Keratinocyte (primary cell): ENCODE measurements around the gene HDAC9. TPM values are rescaled to one million over a fixed set of nuclear protein-coding genes. Genes with fewer than 3 reads are reported as not detected.

Source experiments
- DNase-seq: peaks from one replicate; pipeline ENCODE4 v3.0.0-alpha.2; 2011; ENCODE audit warnings: low read depth, missing footprints, low spot score
- FAIRE-seq: peaks from 2 replicates; lab custom pipeline; 2011; peaks lifted over from hg19 to GRCh38; lab: Jason Lieb, UNC
- H2AFZ ChIP-seq: 2 replicates; pipeline ENCODE4 v1.6.0; 2012; ENCODE audit warnings: low read length, control low read depth, inconsistent platforms; ENCODE audit not compliant: control insufficient read depth
- H3K27ac ChIP-seq: 2 replicates; pipeline ENCODE4 v1.5.1; 2011; ENCODE audit warnings: low read length; ENCODE audit not compliant: control insufficient read depth, insufficient read depth
- H3K27me3 ChIP-seq: 3 replicates; pipeline ENCODE4 v1.6.0; 2011; ENCODE audit warnings: low read length; ENCODE audit not compliant: control insufficient read depth, insufficient read depth; ENCODE audit errors: extremely low read depth
- H3K36me3 ChIP-seq, 2 experiments: 2 replicates in 1 of 2; 3 replicates in 1 of 2; pipeline ENCODE4 v1.5.1; 2011; ENCODE audit warnings: low read length in 2 of 2, mild to moderate bottlenecking in 1 of 2; ENCODE audit not compliant: control insufficient read depth in 2 of 2, insufficient read depth in 2 of 2; ENCODE audit errors: extremely low read depth in 1 of 2
- H3K4me1 ChIP-seq: 3 replicates; pipeline ENCODE4 v1.5.1; 2011; ENCODE audit warnings: low read length; ENCODE audit not compliant: control insufficient read depth, insufficient read depth; ENCODE audit errors: extremely low read depth
- H3K4me2 ChIP-seq: 3 replicates; pipeline ENCODE4 v1.6.0; 2011; ENCODE audit warnings: low read depth, low read length; ENCODE audit not compliant: control insufficient read depth, insufficient read depth; ENCODE audit errors: extremely low read depth
- H3K4me3 ChIP-seq, 3 experiments: fragments of 200-600 bp in 1 of 3; sonication (generic) in 1 of 3; 2 replicates in 2 of 3; 3 replicates in 1 of 3; pipeline ENCODE4 v1.5.1; 2011 to 2016; ENCODE audit warnings: low read length in 3 of 3, mild to moderate bottlenecking in 3 of 3, control low read depth in 2 of 3, inconsistent platforms in 1 of 3, low read depth in 1 of 3, mixed read lengths in 1 of 3, mixed run types in 1 of 3, moderate library complexity in 1 of 3; ENCODE audit not compliant: control insufficient read depth in 2 of 3, insufficient read depth in 2 of 3; ENCODE audit errors: extremely low read depth in 1 of 3
- H3K79me2 ChIP-seq: 2 replicates; pipeline ENCODE4 v1.6.0; 2012; ENCODE audit warnings: low read length; ENCODE audit not compliant: control insufficient read depth, insufficient read depth
- H3K9ac ChIP-seq: 3 replicates; pipeline ENCODE4 v1.6.0; 2011; ENCODE audit warnings: low read length; ENCODE audit not compliant: control insufficient read depth, insufficient read depth; ENCODE audit errors: extremely low read depth
- H3K9me1 ChIP-seq: 3 replicates; pipeline ENCODE4 v1.6.0; 2011; ENCODE audit warnings: low read length; ENCODE audit not compliant: control insufficient read depth, insufficient read depth; ENCODE audit errors: extremely low read depth
- H3K9me3 ChIP-seq: 2 replicates; pipeline ENCODE4 v1.5.1; 2012; ENCODE audit warnings: low read depth, low read length; ENCODE audit not compliant: control insufficient read depth
- H4K20me1 ChIP-seq: 3 replicates; pipeline ENCODE4 v1.6.0; 2011; ENCODE audit warnings: low read length; ENCODE audit not compliant: control insufficient read depth, insufficient read depth; ENCODE audit errors: extremely low read depth
- EZH2 ChIP-seq: IDR thresholded peaks from one replicate; pipeline ENCODE4 v1.6.1; 2012; ENCODE audit warnings: inconsistent platforms, mild to moderate bottlenecking, low read length, moderate library complexity
- dilution Hi-C: fragments of 300-500 bp; cut with MboI; formaldehyde crosslinking; loops from one replicate; pipeline ENCODE4 v1.7.0; 2020; ENCODE audit warnings: low sequenced_read_pairs; ENCODE audit not compliant: extremely low pct_ligation_motif_present
- polyA plus RNA-seq, 5 experiments: library from polyadenylated mRNA; depleted of rRNA in 3 of 5; stranded (reverse) in 3 of 5; stranded (forward) in 1 of 5; unstranded in 1 of 5; fragments of >200 nt; gene quantifications; 1 replicate in 1 of 5; 2 replicates in 3 of 5; 3 replicates in 1 of 5; pipeline versions ENCODE4 v1.2.1 to v1.2.3, GENCODE V29; 2011 to 2012; ENCODE audit warnings: missing spikeins in 2 of 5, low read depth in 1 of 5, low replicate concordance in 1 of 5
- TF ChIP-seq, protein P1 (sequence below), 3 experiments: IDR thresholded peaks in 1 of 3; conservative IDR thresholded peaks in 1 of 3; optimal IDR thresholded peaks in 1 of 3; 2 replicates in 2 of 3; 3 replicates in 1 of 3; pipeline versions ENCODE3 to v1.5.1; 2011; ENCODE audit warnings: low read length in 3 of 3, mild to moderate bottlenecking in 3 of 3, moderate library complexity in 2 of 3, control low read depth in 1 of 3, inconsistent platforms in 1 of 3; ENCODE audit not compliant: insufficient read depth in 2 of 3; ENCODE audit errors: extremely low read depth in 1 of 3

Gene HDAC9
- polyA plus RNA-seq, 1 donor (not counting 4 experiments of a cell fraction or from before 2014, with no cell fraction given) = 24.6 TPM

GRCh38 chr7:18913106-18913505 lies 417.6 kb downstream of the HDAC9 start:
- Histone ChIP-seq H3K27me3 (no peaks in the 10 kb centered on the region), H3K9me1 (no peaks in the 10 kb centered on the region), H2AFZ (no peak overlapping the region), H3K36me3 (no peaks in the 10 kb centered on the region), H3K4me2 (no peak overlapping the region), H3K9me3 (no peaks in the 10 kb centered on the region), H3K79me2 (no peaks in the 10 kb centered on the region), H3K4me3 (no peak overlapping the region), H3K4me1 (no peaks in the 10 kb centered on the region), H3K27ac (no peak overlapping the region), H3K9ac (no peak overlapping the region), H4K20me1 (no peaks in the 10 kb centered on the region)
- no peak for TF ChIP-seq EZH2
- TF ChIP-seq, protein P1, sequence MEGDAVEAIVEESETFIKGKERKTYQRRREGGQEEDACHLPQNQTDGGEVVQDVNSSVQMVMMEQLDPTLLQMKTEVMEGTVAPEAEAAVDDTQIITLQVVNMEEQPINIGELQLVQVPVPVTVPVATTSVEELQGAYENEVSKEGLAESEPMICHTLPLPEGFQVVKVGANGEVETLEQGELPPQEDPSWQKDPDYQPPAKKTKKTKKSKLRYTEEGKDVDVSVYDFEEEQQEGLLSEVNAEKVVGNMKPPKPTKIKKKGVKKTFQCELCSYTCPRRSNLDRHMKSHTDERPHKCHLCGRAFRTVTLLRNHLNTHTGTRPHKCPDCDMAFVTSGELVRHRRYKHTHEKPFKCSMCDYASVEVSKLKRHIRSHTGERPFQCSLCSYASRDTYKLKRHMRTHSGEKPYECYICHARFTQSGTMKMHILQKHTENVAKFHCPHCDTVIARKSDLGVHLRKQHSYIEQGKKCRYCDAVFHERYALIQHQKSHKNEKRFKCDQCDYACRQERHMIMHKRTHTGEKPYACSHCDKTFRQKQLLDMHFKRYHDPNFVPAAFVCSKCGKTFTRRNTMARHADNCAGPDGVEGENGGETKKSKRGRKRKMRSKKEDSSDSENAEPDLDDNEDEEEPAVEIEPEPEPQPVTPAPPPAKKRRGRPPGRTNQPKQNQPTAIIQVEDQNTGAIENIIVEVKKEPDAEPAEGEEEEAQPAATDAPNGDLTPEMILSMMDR (optimal IDR thresholded peaks at IDR 0.05 in 1 of 3, IDR thresholded peaks at IDR 0.05 in 1 of 3, conservative IDR thresholded peaks at IDR 0.05 in 1 of 3; ENCODE audit: extremely low read depth in 1 of 3, insufficient read depth in 2 of 3, low read length in 3 of 3) = no peak
- no peak for FAIRE-seq
- dilution Hi-C loops = no loop called here
- DNase-seq = no peak

DNA sequence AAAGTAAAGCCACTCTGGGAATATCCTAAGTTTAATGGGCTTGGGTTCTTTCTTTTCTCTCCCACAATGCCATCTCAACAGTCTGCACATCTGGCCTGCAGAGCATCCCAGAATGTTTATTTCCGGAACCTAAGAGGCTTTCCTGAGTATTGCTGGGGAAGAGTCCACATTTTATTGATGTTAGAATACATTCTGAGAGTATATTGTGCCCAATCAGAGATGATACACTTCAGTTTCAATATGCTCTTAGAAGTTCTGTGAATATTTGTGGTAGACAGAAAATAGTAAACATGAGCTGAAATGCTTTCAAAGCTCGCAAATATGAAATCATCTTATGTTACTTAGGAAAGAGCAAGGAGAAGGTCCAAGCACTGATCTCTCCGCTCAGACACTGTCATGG lies 421.3 kb downstream of the HDAC9 start:
- Histone ChIP-seq H3K27me3 (no peaks in the 10 kb centered on the region), H3K9ac (no peak overlapping the region), H3K9me3 (no peaks in the 10 kb centered on the region), H3K9me1 (no peaks in the 10 kb centered on the region), H4K20me1 (no peaks in the 10 kb centered on the region), H3K4me2 (no peak overlapping the region), H3K4me3 (no peak overlapping the region), H2AFZ (no peak overlapping the region), H3K27ac (no peak overlapping the region), H3K4me1 (no peaks in the 10 kb centered on the region), H3K36me3 (no peaks in the 10 kb centered on the region), H3K79me2 (no peaks in the 10 kb centered on the region)
- dilution Hi-C loops = no loop called here
- TF ChIP-seq EZH2 = no peak
- TF ChIP-seq, protein P1 (optimal IDR thresholded peaks at IDR 0.05 in 1 of 3, IDR thresholded peaks at IDR 0.05 in 1 of 3, conservative IDR thresholded peaks at IDR 0.05 in 1 of 3; ENCODE audit: extremely low read depth in 1 of 3, insufficient read depth in 2 of 3, low read length in 3 of 3) = no peak
- FAIRE-seq (no peak), DNase-seq (no peak)
